GM23338 (cell line): Measurements from ENCODE around the gene FGGY. TPM values are rescaled to one million over a fixed set of nuclear protein-coding genes. Genes with fewer than 3 reads are reported as not detected.

Experiments
- ATAC-seq: fragments of 200-7000 bp; cut with Tn5 transposase; 3 replicates; pipeline ENCODE4 v1.9.1; 2020
- DNase-seq: peaks from one replicate; pipeline ENCODE4 v3.0.0-alpha.2; 2015; ENCODE audit warnings: low spot score
- H2AFZ ChIP-seq: fragments of 200-600 bp; sonication (generic); 2 replicates; pipeline ENCODE4 v1.8.0; 2016; ENCODE audit warnings: antibody characterized with exemption, mild to moderate bottlenecking, moderate library complexity
- H3F3A ChIP-seq: fragments of 200-600 bp; sonication (generic); replicated peaks from 2 replicates; pipeline ENCODE4 v1.8.0; 2017; ENCODE audit warnings: antibody characterized with exemption, mixed run types, low read depth
- H3K27ac ChIP-seq: fragments of 200-600 bp; sonication (generic); 2 replicates; pipeline ENCODE4 v1.6.1; 2016; ENCODE audit warnings: low read depth
- H3K27me3 ChIP-seq: fragments of 200-600 bp; sonication (generic); 2 replicates; pipeline ENCODE4 v1.8.0; 2016; ENCODE audit warnings: mild to moderate bottlenecking, mixed run types, moderate library complexity; ENCODE audit not compliant: insufficient read depth
- H3K36me3 ChIP-seq: fragments of 200-600 bp; sonication (generic); 2 replicates; pipeline ENCODE4 v1.8.0; 2016; ENCODE audit warnings: mild to moderate bottlenecking; ENCODE audit not compliant: insufficient read depth
- H3K4me1 ChIP-seq: fragments of 200-600 bp; sonication (generic); 2 replicates; pipeline ENCODE4 v1.8.0; 2016; ENCODE audit warnings: mild to moderate bottlenecking, moderate library complexity; ENCODE audit not compliant: insufficient read depth
- H3K4me2 ChIP-seq: fragments of 200-600 bp; sonication (generic); 2 replicates; pipeline ENCODE4 v1.7.1; 2017; ENCODE audit warnings: mixed run types
- H3K4me3 ChIP-seq: fragments of 200-600 bp; sonication (generic); 2 replicates; pipeline ENCODE4 v1.6.1; 2016; ENCODE audit warnings: mixed run types
- H3K79me2 ChIP-seq: fragments of 200-600 bp; sonication (generic); replicated peaks from 2 replicates; pipeline ENCODE4 v1.8.0; 2017; ENCODE audit warnings: mild to moderate bottlenecking; ENCODE audit not compliant: insufficient read depth
- H3K9me2 ChIP-seq: fragments of 200-600 bp; sonication (generic); 2 replicates; pipeline ENCODE4 v1.8.0; 2017; ENCODE audit not compliant: insufficient read depth
- H4K20me1 ChIP-seq: fragments of 200-600 bp; sonication (generic); replicated peaks from 2 replicates; pipeline ENCODE4 v1.8.0; 2017; ENCODE audit warnings: mild to moderate bottlenecking; ENCODE audit not compliant: insufficient read depth
- H3K27ac Mint-ChIP-seq: 2 replicates; pipeline ENCODE4 v1.8.0; 2020; ENCODE audit warnings: inconsistent platforms, mild to moderate bottlenecking, moderate library complexity, mixed read lengths
- H3K27me3 Mint-ChIP-seq: 3 replicates; pipeline ENCODE4 v1.8.0; 2022; ENCODE audit warnings: low read depth, mild to moderate bottlenecking, moderate library complexity, mixed read lengths, inconsistent platforms; ENCODE audit not compliant: insufficient read depth, poor library complexity
- H3K36me3 Mint-ChIP-seq: 3 replicates; pipeline ENCODE4 v1.8.0; 2021; ENCODE audit warnings: low read depth, mild to moderate bottlenecking, inconsistent platforms, moderate library complexity, mixed read lengths
- H3K4me1 Mint-ChIP-seq: 3 replicates; pipeline ENCODE4 v1.8.0; 2020; ENCODE audit warnings: mild to moderate bottlenecking, inconsistent platforms, mixed read lengths
- H3K4me3 Mint-ChIP-seq: 3 replicates; pipeline ENCODE4 v1.8.0; 2021; ENCODE audit warnings: moderate library complexity, mild to moderate bottlenecking, inconsistent platforms, mixed read lengths
- H3K9me3 Mint-ChIP-seq: 3 replicates; pipeline ENCODE4 v1.8.0; 2020; ENCODE audit warnings: moderate library complexity, mild to moderate bottlenecking, inconsistent platforms, mixed read lengths
- ETS1 ChIP-seq: IDR thresholded peaks from 2 replicates; pipeline ENCODE4 v1.6.1; 2016; ENCODE audit warnings: antibody characterized with exemption
- EZH2phosphoT487 ChIP-seq: fragments of 200-600 bp; sonication (generic); IDR thresholded peaks from one replicate; pipeline ENCODE4 v1.8.1; 2018; ENCODE audit warnings: antibody characterized with exemption; ENCODE audit not compliant: unreplicated experiment
- JUNB ChIP-seq: IDR thresholded peaks from one replicate; pipeline ENCODE4 v1.6.1; 2016; ENCODE audit warnings: antibody characterized with exemption; ENCODE audit not compliant: unreplicated experiment
- NANOG ChIP-seq: IDR thresholded peaks from 2 replicates; pipeline ENCODE4 v1.6.1; 2016; ENCODE audit warnings: antibody characterized with exemption, borderline replicate concordance
- ZNF331 ChIP-seq: fragments of 250-450 bp; sonication (Bioruptor Pico); IDR thresholded peaks from 2 replicates; pipeline ENCODE4 v1.5.0; 2020; ENCODE audit warnings: low read depth, mild to moderate bottlenecking, moderate library complexity
- ZNF462 ChIP-seq: fragments of 250-450 bp; sonication (Bioruptor Pico); IDR thresholded peaks from 2 replicates; pipeline ENCODE4 v1.5.0; 2020; ENCODE audit warnings: mild to moderate bottlenecking, moderate library complexity
- polyA plus RNA-seq: library from polyadenylated mRNA; unstranded; fragments of >200 nt; fragmentation: Nextera tagmentation; extraction: Ambion mirVana; gene quantifications from 2 replicates; pipeline ENCODE4 v1.2.1, GENCODE V29; 2016
- total RNA-seq: library from RNA; depleted of rRNA; stranded (reverse); fragments of >200 nt; shearing (Covaris generic); gene quantifications from 2 replicates; pipeline ENCODE4 v1.2.3, GENCODE V29; 2014

FGGY gene
- total and polyA plus RNA-seq, 2 experiments from 2014 or later = 10.9 to 21.4 TPM

GRCh38 chr1:59696421-59697115 is 399.7 kb downstream of the FGGY start:
- Histone ChIP-seq H4K20me1 (no peaks in the 10 kb centered on the region), H3F3A (no peaks in the 10 kb centered on the region), H2AFZ (no peak overlapping the region), H3K36me3 (no peaks in the 10 kb centered on the region), H3K9me2 (no peaks in the 10 kb centered on the region), H3K4me3 (no peak overlapping the region), H3K4me1 (peaks cover 18% of the 10 kb centered on the region), H3K27me3 (no peaks in the 10 kb centered on the region), H3K79me2 (no peaks in the 10 kb centered on the region), H3K4me2 (no peak overlapping the region), H3K27ac (no peak overlapping the region)
- H3K27me3 Mint-ChIP-seq = peaks cover 2% of the 10 kb centered on the region
- H3K27ac Mint-ChIP-seq = no peak overlapping the region
- peaks cover 2% of the 10 kb centered on the region; the same call in 1 of the 3 replicates for H3K36me3 Mint-ChIP-seq
- DNase-seq = no peak
- H3K4me1 Mint-ChIP-seq = peaks cover 25% of the 10 kb centered on the region
- H3K4me3 Mint-ChIP-seq = no peak overlapping the region
- no peak for ATAC-seq
- peaks cover 3% of the 10 kb centered on the region; the same call in 2 of the 3 replicates for H3K9me3 Mint-ChIP-seq
- TF ChIP-seq ZNF331 (CRISPR knock-in tag) (no peak), ZNF462 (CRISPR knock-in tag) (no peak), ETS1 (no peak), EZH2phosphoT487 (no peak), JUNB (no peak), NANOG (no peak)
